Measurements from ENCODE around the gene NSUN7.
A peak's percentile ranks its signal among the peaks of the same experiment; 100 is the strongest.

The NSUN7 gene

GRCh38 chr4:40843696-40844095 is 93.9 kb downstream of the NSUN7 start:
- Histone ChIP-seq H3K4me1 (ENCODE audit: low read length) (peaks cover 16% of the 10 kb centered on the region), H3K4me2 (ENCODE audit: low read length) (no peak overlapping the region), H3K9ac (ENCODE audit: low read length) (no peak overlapping the region), H3K36me3 (replicated peaks; ENCODE audit: low read depth, low read length) (no peaks in the 10 kb centered on the region), H3K79me2 (ENCODE audit: low read length) (no peaks in the 10 kb centered on the region), H4K20me1 (ENCODE audit: insufficient read depth, low read length) (0 out of 2 replicates have a peak, but pooled peaks cover 3% of the 10 kb centered on the region), H3K27me3 (ENCODE audit: low read depth, low read length) (no peaks in the 10 kb centered on the region), H3K4me3 (ENCODE audit: low read length) (no peak overlapping the region), H3K9me3 (ENCODE audit: insufficient read depth, low read length) (no peaks in the 10 kb centered on the region), H2AFZ (ENCODE audit: low read depth, low read length) (no peak overlapping the region), H3K27ac (ENCODE audit: low read length) (no peak overlapping the region)
- TF ChIP-seq EZH2phosphoT487 (IDR thresholded peaks at IDR 0.05; ENCODE audit: low read depth): no peak
- TF ChIP-seq CTCF (IDR thresholded peaks at IDR 0.05; ENCODE audit: low read depth, low read length): peak; percentile 60

GRCh38 chr4:40844261-40844660 is 94.5 kb downstream of the NSUN7 start:
- 0 out of 2 replicates have a peak, but pooled peaks cover 3% of the 10 kb centered on the region for H4K20me1 ChIP-seq (ENCODE audit: insufficient read depth, low read length)
- no peaks in the 10 kb centered on the region for H3K27me3 ChIP-seq (ENCODE audit: low read depth, low read length)
- H2AFZ ChIP-seq (ENCODE audit: low read depth, low read length): no peak overlapping the region
- no peaks in the 10 kb centered on the region for H3K79me2 ChIP-seq (ENCODE audit: low read length)
- no peaks in the 10 kb centered on the region for H3K36me3 ChIP-seq (replicated peaks; ENCODE audit: low read depth, low read length)
- H3K9me3 ChIP-seq (ENCODE audit: insufficient read depth, low read length): no peaks in the 10 kb centered on the region
- no peak overlapping the region for H3K4me2 ChIP-seq (ENCODE audit: low read length)
- TF ChIP-seq CTCF (IDR thresholded peaks at IDR 0.05; ENCODE audit: low read depth, low read length) (no peak), EZH2phosphoT487 (IDR thresholded peaks at IDR 0.05; ENCODE audit: low read depth) (no peak)
- no peak overlapping the region for H3K27ac ChIP-seq (ENCODE audit: low read length)
- no peak overlapping the region for H3K4me3 ChIP-seq (ENCODE audit: low read length)
- H3K4me1 ChIP-seq (ENCODE audit: low read length): peaks cover 16% of the 10 kb centered on the region
- no peak overlapping the region for H3K9ac ChIP-seq (ENCODE audit: low read length)

GRCh38 chr4:40845154-40845835 is 95.5 kb downstream of the NSUN7 start:
- Histone ChIP-seq H2AFZ (ENCODE audit: low read depth, low read length) (no peak overlapping the region), H3K27me3 (ENCODE audit: low read depth, low read length) (no peaks in the 10 kb centered on the region), H3K36me3 (replicated peaks; ENCODE audit: low read depth, low read length) (no peaks in the 10 kb centered on the region), H3K27ac (ENCODE audit: low read length) (no peak overlapping the region), H3K9me3 (ENCODE audit: insufficient read depth, low read length) (no peaks in the 10 kb centered on the region), H4K20me1 (ENCODE audit: insufficient read depth, low read length) (no peaks in the 10 kb centered on the region), H3K4me3 (ENCODE audit: low read length) (no peak overlapping the region), H3K4me2 (ENCODE audit: low read length) (no peak overlapping the region), H3K79me2 (ENCODE audit: low read length) (no peaks in the 10 kb centered on the region), H3K4me1 (ENCODE audit: low read length) (peaks cover 11% of the 10 kb centered on the region), H3K9ac (ENCODE audit: low read length) (no peak overlapping the region)
- no peak for TF ChIP-seq CTCF (IDR thresholded peaks at IDR 0.05; ENCODE audit: low read depth, low read length)
- no peak for TF ChIP-seq EZH2phosphoT487 (IDR thresholded peaks at IDR 0.05; ENCODE audit: low read depth)

GRCh38 chr4:40846532-40846931 is 96.8 kb downstream of the NSUN7 start:
- H3K4me3 ChIP-seq (ENCODE audit: low read length): no peak overlapping the region
- no peaks in the 10 kb centered on the region for H3K36me3 ChIP-seq (replicated peaks; ENCODE audit: low read depth, low read length)
- no peaks in the 10 kb centered on the region for H3K9me3 ChIP-seq (ENCODE audit: insufficient read depth, low read length)
- no peaks in the 10 kb centered on the region for H3K79me2 ChIP-seq (ENCODE audit: low read length)
- H4K20me1 ChIP-seq (ENCODE audit: insufficient read depth, low read length): no peaks in the 10 kb centered on the region
- no peak overlapping the region for H2AFZ ChIP-seq (ENCODE audit: low read depth, low read length)
- TF ChIP-seq CTCF (IDR thresholded peaks at IDR 0.05; ENCODE audit: low read depth, low read length): no peak
- TF ChIP-seq EZH2phosphoT487 (IDR thresholded peaks at IDR 0.05; ENCODE audit: low read depth): no peak
- no peak overlapping the region for H3K27ac ChIP-seq (ENCODE audit: low read length)
- H3K9ac ChIP-seq (ENCODE audit: low read length): no peak overlapping the region
- H3K27me3 ChIP-seq (ENCODE audit: low read depth, low read length): no peaks in the 10 kb centered on the region
- no peaks in the 10 kb centered on the region for H3K4me1 ChIP-seq (ENCODE audit: low read length)
- no peak overlapping the region for H3K4me2 ChIP-seq (ENCODE audit: low read length)

Data from OCI-LY3 (cell line).